Measurements from ENCODE around the gene ZNF101.

ZNF101 gene

GRCh38 chr19:19732579-19733501, 64.2 kb downstream of the ZNF101 start, which contains the start of gene ZNF14:
TSS of gene ZNF14 (minus strand) at chr19:19733112. CDS start at chr19:19732958, 154 bp downstream.
- H3K27me3 ChIP-seq (ENCODE audit: insufficient read depth, low read length): no peaks in the 10 kb centered on the region
- peak within 1 kb of the TSS; percentile 29; the same call in 1 of the 2 replicates for H3K27ac ChIP-seq (ENCODE audit: low read depth, low read length)
- H2AFZ ChIP-seq (ENCODE audit: low read length, unreplicated experiment): peak within 1 kb of the TSS; percentile 99
- no peaks in the 10 kb centered on the region for H3K4me1 ChIP-seq (ENCODE audit: control insufficient read depth, insufficient read depth, low read length, unreplicated experiment)
- peaks cover 15% of the 10 kb centered on the region for H3K36me3 ChIP-seq (ENCODE audit: insufficient read depth, low read length)
- peaks cover 26% of the 10 kb centered on the region for H3K79me2 ChIP-seq (ENCODE audit: control insufficient read depth, insufficient read depth, low read length, unreplicated experiment)
- peak within 1 kb of the TSS; percentile 98 for H3K4me3 ChIP-seq (ENCODE audit: low read depth, low read length)
